ENCODE results near the gene MYOCOS. TPM values are rescaled to one million over a fixed set of nuclear protein-coding genes. Genes with fewer than 3 reads are reported as not detected.
A peak's percentile ranks its signal among the peaks of the same experiment; 100 is the strongest.

Gene MYOCOS
- polyA plus RNA-seq, 1 donor from 2014 or later: 0.14 TPM

DNA sequence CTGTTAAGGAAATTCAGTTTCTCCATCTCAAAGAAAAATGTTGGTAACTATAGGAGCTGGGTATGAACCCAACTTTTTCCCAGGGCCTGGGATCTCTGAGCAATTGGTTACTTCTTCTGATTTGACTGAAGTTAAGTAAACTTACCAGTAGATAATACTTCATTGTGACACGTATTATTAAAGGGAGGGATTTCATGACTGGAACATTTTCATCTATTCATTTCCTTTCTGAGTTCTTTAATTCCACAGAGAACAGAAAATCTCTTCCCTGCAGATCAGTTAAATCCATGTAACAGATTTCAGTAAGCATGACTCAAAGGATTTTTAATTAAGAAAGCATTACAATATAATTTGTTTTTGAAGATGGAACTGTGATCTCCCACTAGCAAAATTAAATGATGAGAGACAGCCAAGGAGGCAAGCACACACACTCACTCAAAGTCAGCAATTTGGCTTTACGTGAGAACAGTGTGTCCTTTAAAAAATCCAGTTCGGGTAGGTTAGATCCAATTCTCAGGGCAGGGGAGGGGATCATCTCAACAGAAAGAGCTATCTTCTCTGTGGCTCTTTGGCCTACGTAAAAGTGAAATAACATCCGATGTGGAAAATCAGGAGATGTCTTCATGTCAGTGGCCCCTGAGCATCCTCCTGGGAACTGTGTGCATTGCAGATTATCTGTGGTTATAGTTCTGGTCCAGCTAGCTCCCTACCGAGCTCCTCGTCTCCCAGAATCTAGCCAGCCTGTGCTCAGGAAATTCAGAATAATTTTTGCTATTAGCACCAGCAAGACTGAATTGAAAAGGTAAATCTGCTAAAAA is 41.2 kb downstream of the MYOCOS start:
- Mint-ChIP-seq H3K9me3 (peaks cover 0 to 3% (median 0%) of the 10 kb centered on the region in 3 donors), H3K36me3 (no peaks in the 10 kb centered on the region), H3K27me3 (peaks cover 4% of the 10 kb centered on the region), H3K4me3 (no peak overlapping the region), H3K4me1 (no peaks in the 10 kb centered on the region), H3K27ac (no peak overlapping the region)

DNA sequence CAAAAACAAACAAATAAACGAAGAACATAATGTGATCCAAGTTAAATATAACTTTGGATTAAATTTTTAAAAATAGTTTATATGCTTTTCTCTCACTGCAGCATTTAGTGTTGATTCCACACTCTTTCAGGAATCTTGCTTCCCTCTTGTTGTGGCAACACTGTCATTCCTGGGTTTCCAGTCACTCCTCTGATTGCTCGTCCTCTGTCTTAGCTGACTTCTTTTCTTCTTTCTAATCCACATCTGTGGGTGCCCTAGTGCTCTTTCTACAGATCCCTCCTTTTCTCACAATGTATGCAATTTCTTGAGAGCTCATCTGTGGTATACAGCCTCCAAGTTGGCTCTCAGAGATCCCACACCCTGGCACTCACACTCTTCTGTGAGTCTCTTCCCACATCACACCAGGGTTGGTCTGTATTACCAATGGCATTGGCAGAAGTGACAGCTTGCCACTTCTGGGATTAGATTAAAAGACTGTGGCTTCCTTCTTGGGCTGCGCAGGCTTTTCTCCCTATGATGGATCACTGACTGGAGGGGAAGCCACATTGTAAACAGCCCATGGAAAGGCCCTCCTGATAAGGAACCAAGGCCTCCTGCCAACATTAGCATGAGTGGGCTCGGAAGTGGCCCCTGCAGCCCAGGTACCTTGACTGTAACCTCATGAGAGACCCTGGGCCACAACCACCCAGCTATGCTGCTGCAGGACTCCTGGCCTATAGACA is 42.0 kb downstream of the MYOCOS start:
- Mint-ChIP-seq H3K27me3 (peaks cover 4% of the 10 kb centered on the region), H3K4me3 (no peak overlapping the region), H3K4me1 (no peaks in the 10 kb centered on the region), H3K27ac (no peak overlapping the region), H3K9me3 (peaks cover 0 to 3% (median 0%) of the 10 kb centered on the region in 3 donors), H3K36me3 (no peaks in the 10 kb centered on the region)

DNA sequence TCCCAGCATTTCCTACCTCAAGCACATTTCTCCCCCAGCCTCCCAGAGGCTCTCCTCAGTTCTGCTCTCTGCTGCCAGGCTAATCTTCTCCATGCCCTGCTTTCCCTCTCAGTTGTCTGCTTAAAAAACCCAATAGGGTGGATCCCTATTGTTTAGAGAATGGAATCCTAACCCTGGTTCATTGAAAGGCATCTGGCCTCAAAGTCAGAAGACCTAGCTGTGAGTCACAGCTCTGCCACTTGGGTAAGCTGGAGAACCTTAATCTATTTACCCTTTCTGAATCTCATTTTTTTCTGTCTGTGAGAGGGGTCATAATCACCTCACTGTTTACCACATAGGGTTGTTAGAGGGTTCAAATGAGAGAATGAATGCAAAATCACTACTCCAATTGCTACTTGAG is 42.9 kb downstream of the MYOCOS start:
- no peak overlapping the region for H3K4me3 Mint-ChIP-seq
- no peaks in the 10 kb centered on the region for H3K36me3 Mint-ChIP-seq
- H3K9me3 Mint-ChIP-seq: peaks cover 0 to 3% (median 0%) of the 10 kb centered on the region in 3 donors
- H3K27ac Mint-ChIP-seq: no peak overlapping the region
- H3K27me3 Mint-ChIP-seq: peaks cover 4% of the 10 kb centered on the region
- no peaks in the 10 kb centered on the region for H3K4me1 Mint-ChIP-seq

GRCh38 chr1:171666114-171666769 is 44.2 kb downstream of the MYOCOS start:
- no peak overlapping the region for H3K4me3 Mint-ChIP-seq
- H3K27ac Mint-ChIP-seq: no peak overlapping the region
- no peaks in the 10 kb centered on the region for H3K36me3 Mint-ChIP-seq
- no peaks in the 10 kb centered on the region for H3K9me3 Mint-ChIP-seq
- peaks cover 4% of the 10 kb centered on the region for H3K27me3 Mint-ChIP-seq
- no peaks in the 10 kb centered on the region for H3K4me1 Mint-ChIP-seq

DNA sequence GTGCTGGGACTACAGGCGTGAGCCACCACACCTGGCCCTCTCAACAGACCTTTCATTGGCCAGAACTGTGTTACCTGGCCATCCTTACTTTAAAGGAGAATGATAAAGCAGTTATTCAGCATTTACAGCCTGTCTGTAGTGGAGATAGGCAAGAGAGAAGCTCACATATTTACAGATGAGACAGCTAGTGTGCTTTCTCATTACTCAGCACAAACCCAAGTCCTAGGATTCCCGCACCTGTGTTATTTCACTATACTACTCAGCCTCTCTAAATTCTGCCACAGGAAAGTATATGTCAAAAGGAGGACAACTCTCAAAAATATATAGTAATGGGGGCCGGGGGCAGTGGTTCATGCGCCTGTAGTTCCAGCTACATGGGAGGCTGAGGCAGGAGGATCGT is 46.3 kb downstream of the MYOCOS start:
- Mint-ChIP-seq H3K27me3 (peaks cover 3% of the 10 kb centered on the region), H3K36me3 (no peaks in the 10 kb centered on the region), H3K9me3 (peaks cover 0 to 1% (median 0%) of the 10 kb centered on the region in 3 donors), H3K4me1 (no peaks in the 10 kb centered on the region), H3K27ac (peak overlapping the region in 1 of 3 donors; percentile 63), H3K4me3 (no peak overlapping the region)

- H3K27ac Mint-ChIP-seq: no peak overlapping the region
- no peak overlapping the region for H3K4me3 Mint-ChIP-seq
- H3K4me1 Mint-ChIP-seq: peaks cover 0 to 2% (median 0%) of the 10 kb centered on the region in 3 donors
- no peaks in the 10 kb centered on the region for H3K27me3 Mint-ChIP-seq
- H3K36me3 Mint-ChIP-seq: no peaks in the 10 kb centered on the region
- peaks cover 0 to 1% (median 0%) of the 10 kb centered on the region in 3 donors for H3K9me3 Mint-ChIP-seq
Measured at GRCh38 chr1:171670739-171671138, 48.7 kb downstream of the MYOCOS start.

DNA sequence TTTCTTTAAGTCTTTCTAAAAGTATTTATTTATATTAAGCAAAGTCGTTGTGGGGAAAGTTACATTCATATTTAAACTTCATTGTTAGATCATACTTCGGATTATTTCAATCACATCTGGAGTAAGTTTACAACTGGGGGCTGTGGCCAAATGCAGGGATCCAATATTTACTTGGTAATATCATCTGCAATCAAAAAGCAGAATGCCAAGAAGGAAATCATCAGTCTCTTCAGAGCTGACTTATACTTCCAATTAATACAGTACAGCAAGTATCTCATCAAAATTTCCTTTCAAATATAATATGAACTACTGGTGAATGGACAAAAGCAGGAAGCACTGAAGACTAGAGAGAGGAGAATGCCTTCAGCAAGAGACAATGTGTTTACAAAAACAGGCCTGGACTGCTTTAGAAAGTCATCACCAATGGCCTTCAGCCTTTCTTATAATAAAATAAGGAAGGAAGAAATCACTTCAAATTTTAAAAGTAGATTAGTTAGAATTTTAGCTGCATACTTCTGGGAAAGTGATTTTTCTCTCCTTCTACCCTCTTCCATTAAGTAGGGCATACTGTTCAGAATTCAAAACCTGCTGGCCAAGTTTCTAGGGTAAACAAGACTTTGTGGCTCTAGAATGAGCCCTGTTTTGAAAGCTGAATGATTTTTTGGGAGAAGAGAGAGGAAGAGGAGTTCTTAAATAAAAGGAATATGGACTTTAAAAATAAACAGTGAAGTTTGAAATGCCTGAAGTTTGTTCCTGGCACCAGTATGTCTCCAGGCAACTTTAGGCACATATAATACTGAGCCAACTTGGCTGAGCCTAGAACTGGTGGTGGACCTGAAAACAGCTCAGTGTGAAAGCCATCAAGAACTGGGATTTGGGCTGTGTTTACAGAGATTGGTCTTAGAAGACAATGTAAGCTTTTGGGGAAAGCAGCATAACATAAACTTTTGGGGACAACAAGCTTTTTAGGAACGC is 52.7 kb downstream of the MYOCOS start:
- Mint-ChIP-seq H3K4me1 (peaks cover 0 to 2% (median 0%) of the 10 kb centered on the region in 3 donors), H3K27ac (no peak overlapping the region), H3K27me3 (peaks cover 7% of the 10 kb centered on the region), H3K36me3 (peaks cover 2% of the 10 kb centered on the region), H3K9me3 (peaks cover 0 to 2% (median 1%) of the 10 kb centered on the region in 3 donors), H3K4me3 (no peak overlapping the region)

Other genes starting within 250 kb of the MYOCOS start
- gene PRRC2C, start 136.7 kb upstream of the MYOCOS start, polyA plus RNA-seq: 67.2 TPM
- not detected for gene MYOC, start 30.4 kb downstream of the MYOCOS start, polyA plus RNA-seq
- 19.5 TPM for gene VAMP4, start 119.8 kb downstream of the MYOCOS start, polyA plus RNA-seq
- 33.6 TPM for gene METTL13, start 159.4 kb downstream of the MYOCOS start, polyA plus RNA-seq
- gene DNM3, start 219.3 kb downstream of the MYOCOS start, polyA plus RNA-seq: 0.39 TPM